ENCODE data around the gene SYS1. TPM values are rescaled to one million over a fixed set of nuclear protein-coding genes. Genes with fewer than 3 reads are reported as not detected.

Gene SYS1
- total RNA-seq, 2 donors from 2014 or later, result 35.4 to 38.8 TPM

- peaks cover 62% of the 10 kb centered on the region for H3K4me1 Mint-ChIP-seq (ENCODE audit: low read depth)
- no peaks in the 10 kb centered on the region for H3K27me3 Mint-ChIP-seq (ENCODE audit: low read depth)
- H3K9me3 Mint-ChIP-seq, result no peaks in the 10 kb centered on the region
- H3K36me3 Mint-ChIP-seq (ENCODE audit: insufficient read depth in 2 of 2), result no peaks in the 10 kb centered on the region
- DNase-seq (peak in 1 of 2 donors; percentile 31), ATAC-seq (replicated peaks in 1 of 2) (peak; percentile 66 to 77)
- peak overlapping the region; percentile 72 to 93 for H3K4me3 Mint-ChIP-seq
- H3K27ac Mint-ChIP-seq, result peak overlapping the region; percentile 91
Observed at GRCh38 chr20:45354423-45355208, 8.3 kb upstream of the SYS1 start.

GRCh38 chr20:45355209-45356084 lies 7.5 kb upstream of the SYS1 start:
- no peaks in the 10 kb centered on the region for H3K36me3 Mint-ChIP-seq (ENCODE audit: insufficient read depth in 2 of 2)
- peak overlapping the region; percentile 72 to 93 for H3K4me3 Mint-ChIP-seq
- peak; percentile 80 to 87 for ATAC-seq (replicated peaks in 1 of 2)
- DNase-seq, result peak; percentile 22 to 38
- peaks cover 62% of the 10 kb centered on the region for H3K4me1 Mint-ChIP-seq (ENCODE audit: low read depth)
- H3K9me3 Mint-ChIP-seq, result no peaks in the 10 kb centered on the region
- peak overlapping the region; percentile 91 for H3K27ac Mint-ChIP-seq
- no peaks in the 10 kb centered on the region for H3K27me3 Mint-ChIP-seq (ENCODE audit: low read depth)

- Mint-ChIP-seq H3K4me3 (no peak overlapping the region), H3K4me1 (ENCODE audit: low read depth) (peaks cover 66% of the 10 kb centered on the region), H3K27me3 (ENCODE audit: low read depth) (no peaks in the 10 kb centered on the region), H3K27ac (no peak overlapping the region), H3K9me3 (no peaks in the 10 kb centered on the region), H3K36me3 (ENCODE audit: insufficient read depth in 2 of 2) (no peaks in the 10 kb centered on the region)
- ATAC-seq (replicated peaks in 1 of 2) (no peak), DNase-seq (no peak)
Observed at GRCh38 chr20:45358282-45359068, 4.5 kb upstream of the SYS1 start.

GRCh38 chr20:45359069-45359405 lies 3.9 kb upstream of the SYS1 start:
- no peaks in the 10 kb centered on the region for H3K9me3 Mint-ChIP-seq
- no peaks in the 10 kb centered on the region for H3K36me3 Mint-ChIP-seq (ENCODE audit: insufficient read depth in 2 of 2)
- DNase-seq (no peak), ATAC-seq (replicated peaks in 1 of 2) (no peak)
- no peak overlapping the region for H3K4me3 Mint-ChIP-seq
- H3K27me3 Mint-ChIP-seq (ENCODE audit: low read depth), result no peaks in the 10 kb centered on the region
- H3K27ac Mint-ChIP-seq, result no peak overlapping the region
- H3K4me1 Mint-ChIP-seq (ENCODE audit: low read depth), result peaks cover 66% of the 10 kb centered on the region

- Mint-ChIP-seq H3K27me3 (ENCODE audit: low read depth) (no peaks in the 10 kb centered on the region), H3K4me3 (no peak overlapping the region), H3K36me3 (ENCODE audit: insufficient read depth in 2 of 2) (no peaks in the 10 kb centered on the region), H3K27ac (no peak overlapping the region), H3K9me3 (no peaks in the 10 kb centered on the region), H3K4me1 (ENCODE audit: low read depth) (peaks cover 64% of the 10 kb centered on the region)
- DNase-seq (no peak), ATAC-seq (replicated peaks in 1 of 2) (no peak)
Observed at GRCh38 chr20:45359406-45360148, 3.4 kb upstream of the SYS1 start.

- Mint-ChIP-seq H3K4me1 (ENCODE audit: low read depth) (peaks cover 52% of the 10 kb centered on the region), H3K36me3 (ENCODE audit: insufficient read depth in 2 of 2) (no peaks in the 10 kb centered on the region), H3K9me3 (no peaks in the 10 kb centered on the region), H3K27me3 (ENCODE audit: low read depth) (no peaks in the 10 kb centered on the region), H3K4me3 (no peak overlapping the region), H3K27ac (no peak overlapping the region)
- no peak for DNase-seq
- no peak for ATAC-seq (replicated peaks in 1 of 2)
Observed at GRCh38 chr20:45361793-45362192, 1.2 kb upstream of the SYS1 start.

- peak overlapping the region; percentile 31 for H3K27ac Mint-ChIP-seq
- peaks cover 46% of the 10 kb centered on the region for H3K4me1 Mint-ChIP-seq (ENCODE audit: low read depth)
- no peaks in the 10 kb centered on the region for H3K9me3 Mint-ChIP-seq
- peak overlapping the region; percentile 91 to 95 for H3K4me3 Mint-ChIP-seq
- DNase-seq (no peak), ATAC-seq (replicated peaks in 1 of 2) (no peak)
- H3K27me3 Mint-ChIP-seq (ENCODE audit: low read depth), result no peaks in the 10 kb centered on the region
- H3K36me3 Mint-ChIP-seq (ENCODE audit: insufficient read depth in 2 of 2), result peaks cover 0 to 2% of the 10 kb centered on the region in 2 donors
Observed at GRCh38 chr20:45363611-45364492, 896 bp downstream of the SYS1 start.

- H3K27me3 Mint-ChIP-seq (ENCODE audit: low read depth), result no peaks in the 10 kb centered on the region
- ATAC-seq (replicated peaks in 1 of 2) (no peak), DNase-seq (no peak)
- H3K36me3 Mint-ChIP-seq (ENCODE audit: insufficient read depth in 2 of 2), result peaks cover 0 to 2% of the 10 kb centered on the region in 2 donors
- H3K27ac Mint-ChIP-seq, result peak overlapping the region; percentile 59
- H3K4me1 Mint-ChIP-seq (ENCODE audit: low read depth), result peaks cover 41% of the 10 kb centered on the region
- H3K4me3 Mint-ChIP-seq, result peak overlapping the region in 1 of 2 donors; percentile 24
- no peaks in the 10 kb centered on the region for H3K9me3 Mint-ChIP-seq
Observed at GRCh38 chr20:45365444-45365970, 2.6 kb downstream of the SYS1 start.

GRCh38 chr20:45366192-45366591 lies 3.2 kb downstream of the SYS1 start:
- Mint-ChIP-seq H3K27ac (no peak overlapping the region), H3K4me3 (no peak overlapping the region), H3K36me3 (ENCODE audit: insufficient read depth in 2 of 2) (peaks cover 0 to 2% of the 10 kb centered on the region in 2 donors), H3K4me1 (ENCODE audit: low read depth) (peaks cover 41% of the 10 kb centered on the region), H3K9me3 (no peaks in the 10 kb centered on the region), H3K27me3 (ENCODE audit: low read depth) (no peaks in the 10 kb centered on the region)
- DNase-seq (no peak), ATAC-seq (replicated peaks in 1 of 2) (no peak)

GRCh38 chr20:45366631-45367030 lies 3.7 kb downstream of the SYS1 start:
- H3K4me1 Mint-ChIP-seq (ENCODE audit: low read depth), result peaks cover 41% of the 10 kb centered on the region
- no peak overlapping the region for H3K4me3 Mint-ChIP-seq
- ATAC-seq (replicated peaks in 1 of 2), result no peak
- H3K27ac Mint-ChIP-seq, result no peak overlapping the region
- no peak for DNase-seq
- no peaks in the 10 kb centered on the region for H3K27me3 Mint-ChIP-seq (ENCODE audit: low read depth)
- H3K9me3 Mint-ChIP-seq, result no peaks in the 10 kb centered on the region
- peaks cover 0 to 2% of the 10 kb centered on the region in 2 donors for H3K36me3 Mint-ChIP-seq (ENCODE audit: insufficient read depth in 2 of 2)

GRCh38 chr20:45367126-45367525 lies 4.2 kb downstream of the SYS1 start:
- Mint-ChIP-seq H3K4me3 (no peak overlapping the region), H3K9me3 (no peaks in the 10 kb centered on the region), H3K27ac (no peak overlapping the region), H3K4me1 (ENCODE audit: low read depth) (peaks cover 43% of the 10 kb centered on the region), H3K27me3 (ENCODE audit: low read depth) (no peaks in the 10 kb centered on the region), H3K36me3 (ENCODE audit: insufficient read depth in 2 of 2) (peaks cover 0 to 2% of the 10 kb centered on the region in 2 donors)
- no peak for ATAC-seq (replicated peaks in 1 of 2)
- no peak for DNase-seq

All from activated T-cell treated with anti-CD3 and anti-CD28 coated beads, Interleukin-2, amount 50 U/mL, for 72 hours (primary cell).